ENCODE measurements around the gene PCDHA1. TPM values are rescaled to one million over a fixed set of nuclear protein-coding genes. Genes with fewer than 3 reads are reported as not detected.
"Not testable (repeated sequence)": the region's sequence is repeated elsewhere in the genome, so short reads cannot be mapped to it uniquely, and the experiment has no call there.

The PCDHA1 gene
- total RNA-seq, 1 donor from 2014 or later = 5.3 TPM

DNA sequence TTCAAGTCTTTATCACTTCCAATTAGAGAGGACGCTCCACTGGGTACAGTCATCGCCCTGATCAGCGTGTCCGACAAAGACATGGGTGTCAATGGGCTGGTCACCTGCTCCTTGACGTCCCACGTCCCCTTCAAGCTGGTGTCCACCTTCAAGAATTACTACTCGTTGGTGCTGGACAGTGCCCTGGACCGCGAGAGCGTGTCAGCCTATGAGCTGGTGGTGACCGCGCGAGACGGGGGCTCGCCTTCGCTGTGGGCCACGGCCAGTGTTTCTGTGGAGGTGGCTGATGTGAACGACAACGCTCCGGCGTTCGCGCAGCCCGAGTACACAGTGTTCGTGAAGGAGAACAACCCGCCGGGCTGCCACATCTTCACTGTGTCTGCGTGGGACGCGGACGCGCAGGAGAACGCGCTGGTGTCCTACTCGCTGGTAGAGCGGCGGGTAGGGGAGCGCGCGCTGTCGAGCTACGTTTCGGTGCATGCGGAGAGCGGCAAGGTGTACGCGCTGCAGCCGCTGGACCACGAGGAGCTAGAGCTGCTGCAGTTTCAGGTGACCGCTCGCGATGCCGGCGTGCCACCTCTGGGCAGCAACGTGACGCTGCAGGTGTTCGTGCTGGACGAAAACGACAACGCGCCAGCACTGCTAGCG, 22.4 kb downstream of the PCDHA1 start:
- DNase-seq (ENCODE audit: low spot score) = not testable (repeated sequence)

DNA sequence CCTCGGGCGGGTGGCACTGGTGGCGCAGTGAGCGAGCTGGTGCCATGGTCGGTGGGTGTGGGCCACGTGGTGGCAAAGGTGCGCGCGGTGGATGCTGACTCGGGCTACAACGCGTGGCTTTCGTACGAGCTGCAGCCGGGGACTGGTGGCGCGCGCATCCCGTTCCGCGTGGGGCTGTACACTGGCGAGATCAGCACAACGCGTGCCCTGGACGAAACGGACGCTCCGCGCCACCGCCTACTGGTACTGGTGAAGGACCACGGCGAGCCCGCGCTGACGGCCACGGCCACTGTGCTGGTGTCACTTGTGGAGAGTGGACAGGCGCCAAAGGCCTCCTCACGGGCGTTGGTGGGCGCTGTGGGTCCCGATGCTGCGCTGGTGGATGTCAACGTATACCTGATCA, 22.9 kb downstream of the PCDHA1 start:
- DNase-seq (ENCODE audit: low spot score) = no peak

DNA sequence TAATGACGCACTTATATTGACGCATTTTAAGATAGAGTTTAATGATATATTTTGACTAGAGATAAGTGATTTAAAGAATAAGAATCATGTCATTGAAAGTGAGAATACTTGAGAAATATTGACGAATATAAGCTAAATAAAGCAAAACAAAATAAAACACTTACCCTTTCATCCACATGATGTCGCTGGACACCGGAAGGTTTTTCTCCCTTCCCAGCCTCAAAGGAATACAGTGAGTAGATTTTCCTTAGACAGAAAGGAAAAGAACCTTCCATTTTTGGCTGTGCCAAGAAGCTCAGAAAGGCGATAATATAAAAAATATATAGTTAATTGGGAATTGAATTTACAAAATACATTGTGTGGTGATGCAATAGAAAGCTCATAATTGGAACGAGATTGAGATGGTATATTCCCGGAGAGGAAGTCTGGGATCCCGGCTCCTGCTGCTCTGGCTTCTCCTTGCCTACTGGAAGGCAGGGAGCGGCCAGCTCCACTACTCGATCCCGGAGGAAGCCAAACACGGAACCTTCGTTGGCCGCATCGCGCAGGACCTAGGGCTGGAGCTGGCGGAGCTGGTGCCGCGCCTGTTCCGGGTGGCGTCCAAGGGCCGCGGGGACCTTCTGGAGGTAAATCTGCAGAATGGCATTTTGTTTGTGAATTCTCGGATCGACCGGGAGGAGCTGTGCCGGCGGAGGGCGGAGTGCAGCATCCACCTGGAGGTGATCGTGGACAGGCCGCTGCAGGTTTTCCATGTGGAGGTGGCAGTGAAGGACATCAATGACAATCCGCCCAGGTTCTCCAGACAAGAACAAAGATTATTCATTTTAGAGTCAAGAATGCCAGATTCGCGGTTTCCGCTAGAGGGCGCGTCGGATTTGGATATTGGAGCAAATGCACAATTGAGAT, 35.7 kb downstream of the PCDHA1 start, which contains the start of gene PCDHA5:
Gene PCDHA5 (plus strand): TSS at position 239 of the 906 bp plus-strand sequence.
- no peak for DNase-seq (ENCODE audit: low spot score)

DNA sequence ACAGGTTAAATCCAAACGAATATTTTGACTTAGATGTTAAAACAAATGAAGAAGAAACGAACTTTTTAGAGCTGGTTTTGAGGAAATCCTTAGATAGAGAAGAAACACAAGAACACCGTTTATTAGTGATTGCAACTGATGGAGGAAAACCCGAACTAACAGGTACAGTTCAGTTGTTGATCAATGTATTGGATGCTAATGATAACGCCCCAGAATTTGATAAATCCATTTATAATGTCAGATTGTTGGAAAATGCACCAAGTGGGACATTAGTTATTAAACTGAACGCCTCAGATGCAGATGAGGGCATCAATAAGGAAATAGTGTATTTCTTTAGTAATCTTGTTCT, 36.3 kb downstream of the PCDHA1 start:
- DNase-seq (ENCODE audit: low spot score) = peak; percentile 1

DNA sequence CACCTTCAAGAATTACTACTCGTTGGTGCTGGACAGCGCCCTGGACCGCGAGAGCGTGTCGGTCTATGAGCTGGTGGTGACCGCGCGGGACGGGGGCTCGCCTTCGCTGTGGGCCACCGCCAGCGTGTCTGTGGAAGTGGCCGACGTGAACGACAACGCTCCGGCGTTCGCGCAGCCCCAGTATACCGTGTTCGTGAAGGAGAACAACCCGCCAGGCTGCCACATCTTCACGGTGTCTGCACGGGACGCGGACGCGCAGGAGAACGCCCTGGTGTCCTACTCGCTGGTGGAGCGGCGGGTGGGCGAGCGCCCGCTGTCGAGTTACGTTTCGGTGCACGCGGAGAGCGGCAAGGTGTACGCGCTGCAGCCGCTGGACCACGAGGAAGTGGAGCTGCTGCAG, 37.0 kb downstream of the PCDHA1 start:
- DNase-seq (ENCODE audit: low spot score) = not testable (repeated sequence)

DNA sequence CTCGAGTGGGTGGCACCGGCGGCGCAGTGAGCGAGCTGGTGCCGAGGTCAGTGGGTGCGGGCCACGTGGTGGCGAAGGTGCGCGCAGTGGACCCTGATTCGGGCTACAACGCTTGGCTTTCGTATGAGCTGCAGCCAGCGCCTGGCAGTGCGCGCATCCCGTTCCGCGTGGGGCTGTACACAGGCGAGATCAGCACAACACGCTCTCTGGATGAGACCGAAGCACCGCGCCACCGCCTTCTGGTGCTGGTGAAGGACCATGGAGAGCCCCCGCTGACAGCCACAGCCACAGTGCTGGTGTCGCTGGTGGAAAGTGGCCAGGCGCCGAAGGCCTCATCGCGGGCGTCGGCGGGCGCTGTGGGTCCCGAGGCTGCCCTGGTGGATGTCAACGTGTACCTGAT, 37.5 kb downstream of the PCDHA1 start:
- no peak for DNase-seq (ENCODE audit: low spot score)

DNA sequence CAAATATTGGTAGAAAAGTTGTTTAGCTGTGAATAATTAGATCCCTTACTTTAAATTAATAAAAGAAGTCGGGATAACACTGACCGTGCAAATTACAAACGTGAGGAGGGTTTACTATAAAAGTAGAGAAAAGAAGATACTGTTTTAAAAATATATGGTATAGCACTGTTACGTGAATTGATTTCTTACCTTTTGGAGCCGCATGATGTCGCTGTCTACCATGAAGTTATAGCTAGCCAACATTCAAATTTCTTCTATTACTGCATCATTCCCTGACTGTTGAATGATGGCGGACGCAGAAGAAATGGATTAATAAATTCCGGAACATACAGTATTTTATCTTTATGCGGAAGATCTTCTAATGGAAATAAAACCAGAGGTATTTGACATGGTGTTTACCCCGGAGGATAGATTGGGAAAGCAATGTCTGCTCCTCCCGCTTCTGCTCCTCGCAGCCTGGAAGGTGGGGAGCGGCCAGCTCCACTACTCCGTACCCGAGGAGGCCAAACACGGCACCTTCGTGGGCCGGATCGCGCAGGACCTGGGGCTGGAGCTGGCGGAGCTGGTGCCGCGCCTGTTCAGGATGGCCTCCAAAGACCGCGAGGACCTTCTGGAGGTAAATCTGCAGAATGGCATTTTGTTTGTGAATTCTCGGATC, 41.9 kb downstream of the PCDHA1 start, which contains the start of gene PCDHA6:
Gene PCDHA6 (plus strand): TSS at position 257 of the 658 bp plus-strand sequence. CDS start 132 bp downstream, at position 389.
- no peak for DNase-seq (ENCODE audit: low spot score)

DNA sequence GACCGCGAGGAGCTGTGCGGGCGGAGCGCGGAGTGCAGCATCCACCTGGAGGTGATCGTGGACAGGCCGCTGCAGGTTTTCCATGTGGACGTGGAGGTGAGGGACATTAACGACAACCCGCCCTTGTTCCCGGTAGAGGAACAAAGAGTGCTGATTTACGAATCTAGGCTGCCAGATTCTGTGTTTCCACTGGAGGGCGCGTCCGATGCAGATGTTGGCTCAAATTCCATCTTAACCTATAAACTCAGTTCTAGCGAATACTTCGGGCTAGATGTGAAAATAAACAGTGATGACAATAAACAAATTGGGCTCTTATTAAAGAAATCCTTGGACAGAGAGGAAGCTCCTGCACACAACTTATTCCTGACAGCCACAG, 42.4 kb downstream of the PCDHA1 start:
- no peak for DNase-seq (ENCODE audit: low spot score)

DNA sequence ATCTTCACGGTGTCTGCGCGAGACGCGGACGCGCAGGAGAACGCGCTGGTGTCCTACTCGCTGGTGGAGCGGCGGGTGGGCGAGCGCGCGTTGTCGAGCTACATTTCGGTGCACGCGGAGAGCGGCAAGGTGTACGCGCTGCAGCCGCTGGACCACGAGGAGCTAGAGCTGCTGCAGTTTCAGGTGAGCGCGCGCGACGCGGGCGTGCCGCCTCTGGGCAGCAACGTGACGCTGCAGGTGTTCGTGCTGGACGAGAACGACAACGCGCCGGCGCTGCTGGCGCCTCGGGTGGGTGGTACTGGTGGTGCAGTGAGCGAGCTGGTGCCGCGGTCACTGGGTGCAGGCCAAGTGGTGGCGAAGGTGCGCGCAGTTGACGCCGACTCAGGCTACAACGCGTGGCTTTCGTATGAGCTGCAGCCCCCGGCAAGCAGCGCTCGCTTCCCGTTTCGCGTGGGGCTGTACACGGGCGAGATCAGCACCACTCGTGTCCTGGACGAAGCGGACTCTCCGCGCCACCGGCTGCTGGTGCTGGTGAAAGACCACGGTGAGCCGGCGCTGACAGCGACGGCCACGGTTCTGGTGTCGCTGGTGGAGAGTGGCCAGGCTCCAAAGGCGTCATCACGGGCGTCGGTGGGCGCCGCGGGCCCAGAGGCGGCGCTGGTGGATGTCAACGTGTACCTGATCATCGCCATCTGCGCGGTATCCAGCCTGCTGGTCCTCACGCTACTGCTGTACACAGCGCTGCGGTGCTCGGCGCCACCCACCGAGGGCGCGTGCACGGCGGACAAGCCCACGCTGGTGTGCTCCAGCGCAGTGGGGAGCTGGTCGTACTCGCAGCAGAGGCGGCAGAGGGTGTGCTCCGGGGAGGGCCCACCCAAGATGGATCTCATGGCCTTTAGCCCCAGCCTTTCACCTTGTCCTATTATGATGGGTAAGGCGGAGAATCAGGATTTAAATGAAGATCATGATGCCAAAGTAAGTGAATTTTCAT, 43.9 kb downstream of the PCDHA1 start:
- not testable (repeated sequence) for DNase-seq (ENCODE audit: low spot score)

DNA sequence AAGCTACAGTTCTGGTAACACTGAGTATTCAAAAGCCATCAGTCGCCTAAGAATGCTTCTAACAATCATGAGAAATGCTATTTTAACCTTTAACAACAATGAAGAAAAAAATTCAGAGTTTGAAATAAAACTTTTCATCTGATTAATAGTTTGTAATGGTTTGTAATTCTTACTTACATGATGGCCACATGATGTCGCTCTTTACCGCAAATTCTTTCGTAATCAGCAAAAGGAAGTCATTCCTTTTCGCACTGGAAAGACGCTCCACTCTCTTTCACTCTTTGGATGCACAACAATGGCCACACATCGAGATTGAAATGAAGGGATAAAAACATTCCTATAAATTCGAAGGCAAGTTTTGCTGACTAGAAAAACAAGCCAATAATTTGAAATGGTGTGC, 48.1 kb downstream of the PCDHA1 start, which contains the start of gene PCDHA7:
Gene PCDHA7 (plus strand): TSS at position 277 of the 400 bp plus-strand sequence. CDS start 115 bp downstream, at position 392.
- no peak for DNase-seq (ENCODE audit: low spot score)

DNA sequence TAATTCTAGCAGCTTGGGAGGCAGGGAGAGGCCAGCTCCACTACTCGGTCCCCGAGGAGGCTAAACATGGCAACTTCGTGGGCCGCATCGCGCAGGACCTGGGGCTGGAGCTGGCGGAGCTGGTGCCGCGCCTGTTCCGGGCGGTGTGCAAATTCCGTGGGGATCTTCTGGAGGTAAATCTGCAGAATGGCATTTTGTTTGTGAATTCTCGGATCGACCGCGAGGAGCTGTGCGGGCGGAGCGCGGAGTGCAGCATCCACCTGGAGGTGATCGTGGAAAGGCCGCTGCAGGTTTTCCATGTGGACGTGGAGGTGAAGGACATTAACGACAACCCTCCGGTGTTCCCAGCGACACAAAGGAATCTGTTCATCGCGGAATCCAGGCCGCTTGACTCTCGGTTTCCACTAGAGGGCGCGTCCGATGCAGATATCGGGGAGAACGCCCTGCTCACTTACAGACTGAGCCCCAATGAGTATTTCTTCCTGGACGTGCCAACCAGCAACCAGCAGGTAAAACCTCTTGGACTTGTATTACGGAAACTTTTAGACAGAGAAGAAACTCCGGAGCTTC, 48.6 kb downstream of the PCDHA1 start:
- DNase-seq (ENCODE audit: low spot score) = not testable (repeated sequence)

DNA sequence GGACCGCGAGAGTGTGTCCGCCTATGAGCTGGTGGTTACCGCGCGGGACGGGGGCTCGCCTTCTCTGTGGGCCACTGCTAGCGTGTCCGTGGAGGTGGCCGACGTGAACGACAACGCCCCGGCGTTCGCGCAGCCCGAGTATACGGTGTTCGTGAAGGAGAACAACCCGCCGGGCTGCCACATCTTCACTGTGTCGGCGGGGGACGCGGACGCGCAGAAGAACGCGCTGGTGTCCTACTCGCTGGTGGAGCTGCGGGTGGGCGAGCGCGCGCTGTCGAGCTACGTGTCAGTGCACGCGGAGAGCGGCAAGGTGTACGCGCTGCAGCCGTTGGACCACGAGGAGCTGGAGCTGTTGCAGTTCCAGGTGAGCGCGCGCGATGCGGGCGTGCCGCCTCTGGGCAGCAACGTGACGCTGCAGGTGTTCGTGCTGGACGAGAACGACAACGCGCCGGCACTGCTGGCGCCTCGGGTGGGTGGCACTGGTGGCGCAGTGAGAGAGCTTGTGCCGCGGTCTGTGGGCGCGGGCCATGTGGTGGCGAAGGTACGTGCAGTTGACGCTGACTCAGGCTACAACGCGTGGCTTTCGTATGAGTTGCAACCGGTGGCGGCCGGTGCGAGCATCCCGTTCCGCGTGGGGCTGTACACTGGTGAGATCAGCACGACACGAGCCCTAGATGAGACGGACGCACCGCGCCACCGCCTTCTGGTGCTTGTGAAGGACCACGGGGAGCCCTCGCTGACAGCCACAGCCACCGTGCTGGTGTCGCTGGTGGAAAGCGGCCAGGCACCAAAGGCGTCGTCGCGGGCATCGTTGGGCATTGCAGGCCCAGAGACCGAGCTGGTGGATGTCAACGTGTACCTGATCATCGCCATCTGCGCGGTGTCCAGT, 49.9 kb downstream of the PCDHA1 start:
- DNase-seq (ENCODE audit: low spot score) = no peak

DNA sequence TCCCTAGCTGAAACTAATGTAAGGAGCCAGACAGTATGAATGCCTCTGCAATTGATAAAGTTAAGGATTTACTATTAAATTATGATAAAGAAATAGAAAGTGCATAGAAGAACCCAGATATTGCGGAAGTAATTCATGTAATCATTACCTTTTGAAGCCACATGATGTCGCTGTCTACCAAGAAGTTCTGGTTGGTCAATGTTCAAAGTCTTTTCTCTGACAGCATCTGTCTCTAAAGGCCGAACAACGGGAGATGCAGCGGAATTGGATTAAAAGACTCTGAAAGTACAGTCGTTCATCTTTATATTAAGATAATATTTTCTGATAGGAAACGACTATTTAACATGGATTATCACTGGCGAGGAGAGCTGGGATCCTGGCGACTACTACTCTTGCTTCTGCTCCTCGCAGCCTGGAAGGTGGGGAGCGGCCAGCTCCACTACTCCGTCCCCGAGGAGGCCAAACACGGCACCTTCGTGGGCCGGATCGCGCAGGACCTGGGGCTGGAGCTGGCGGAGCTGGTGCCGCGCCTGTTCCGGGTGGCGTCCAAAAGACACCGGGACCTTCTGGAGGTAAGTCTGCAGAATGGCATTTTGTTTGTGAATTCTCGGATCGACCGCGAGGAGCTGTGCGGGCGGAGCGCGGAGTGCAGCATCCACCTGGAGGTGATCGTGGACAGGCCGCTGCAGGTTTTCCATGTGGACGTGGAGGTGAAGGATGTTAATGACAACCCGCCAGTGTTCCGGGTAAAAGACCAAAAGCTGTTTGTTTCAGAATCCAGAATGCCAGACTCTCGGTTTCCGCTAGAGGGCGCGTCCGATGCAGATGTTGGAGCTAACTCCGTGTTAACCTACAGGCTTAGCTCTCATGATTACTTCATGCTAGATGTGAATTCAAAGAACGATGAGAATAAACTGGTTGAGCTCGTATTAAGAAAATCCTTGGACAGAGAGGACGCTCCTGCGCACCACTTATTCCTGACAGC, 55.3 kb downstream of the PCDHA1 start, which contains the start of gene PCDHA8:
Gene PCDHA8 (plus strand): TSS at position 210 of the 985 bp plus-strand sequence. CDS start 135 bp downstream, at position 345.
- DNase-seq (ENCODE audit: low spot score) = no peak

DNA sequence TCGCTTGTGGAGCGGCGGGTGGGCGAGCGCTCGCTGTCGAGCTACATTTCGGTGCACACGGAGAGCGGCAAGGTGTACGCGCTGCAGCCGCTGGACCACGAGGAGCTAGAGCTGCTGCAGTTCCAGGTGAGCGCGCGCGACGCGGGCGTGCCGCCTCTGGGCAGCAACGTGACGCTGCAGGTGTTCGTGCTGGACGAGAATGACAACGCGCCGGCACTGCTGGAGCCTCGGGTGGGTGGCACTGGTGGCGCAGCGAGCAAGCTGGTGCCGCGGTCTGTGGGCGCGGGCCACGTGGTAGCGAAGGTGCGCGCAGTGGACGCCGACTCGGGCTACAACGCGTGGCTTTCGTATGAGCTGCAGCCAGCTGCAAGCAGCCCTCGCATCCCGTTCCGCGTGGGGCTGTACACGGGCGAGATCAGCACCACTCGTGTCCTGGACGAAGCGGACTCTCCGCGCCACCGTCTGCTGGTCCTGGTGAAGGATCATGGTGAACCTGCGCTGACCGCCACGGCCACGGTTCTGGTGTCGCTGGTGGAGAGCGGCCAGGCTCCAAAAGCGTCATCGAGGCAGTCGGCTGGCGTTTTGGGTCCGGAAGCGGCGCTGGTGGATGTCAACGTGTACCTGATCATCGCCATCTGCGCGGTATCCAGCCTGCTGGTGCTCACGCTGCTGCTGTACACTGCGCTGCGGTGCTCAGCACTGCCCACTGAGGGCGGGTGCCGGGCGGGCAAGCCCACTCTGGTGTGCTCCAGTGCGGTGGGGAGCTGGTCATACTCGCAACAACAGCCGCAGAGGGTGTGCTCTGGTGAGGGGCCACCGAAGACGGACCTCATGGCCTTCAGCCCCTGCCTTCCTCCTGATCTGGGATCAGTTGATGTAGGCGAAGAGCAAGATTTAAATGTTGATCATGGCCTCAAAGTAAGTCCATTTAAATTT, 57.1 kb downstream of the PCDHA1 start:
- no peak for DNase-seq (ENCODE audit: low spot score)

DNA sequence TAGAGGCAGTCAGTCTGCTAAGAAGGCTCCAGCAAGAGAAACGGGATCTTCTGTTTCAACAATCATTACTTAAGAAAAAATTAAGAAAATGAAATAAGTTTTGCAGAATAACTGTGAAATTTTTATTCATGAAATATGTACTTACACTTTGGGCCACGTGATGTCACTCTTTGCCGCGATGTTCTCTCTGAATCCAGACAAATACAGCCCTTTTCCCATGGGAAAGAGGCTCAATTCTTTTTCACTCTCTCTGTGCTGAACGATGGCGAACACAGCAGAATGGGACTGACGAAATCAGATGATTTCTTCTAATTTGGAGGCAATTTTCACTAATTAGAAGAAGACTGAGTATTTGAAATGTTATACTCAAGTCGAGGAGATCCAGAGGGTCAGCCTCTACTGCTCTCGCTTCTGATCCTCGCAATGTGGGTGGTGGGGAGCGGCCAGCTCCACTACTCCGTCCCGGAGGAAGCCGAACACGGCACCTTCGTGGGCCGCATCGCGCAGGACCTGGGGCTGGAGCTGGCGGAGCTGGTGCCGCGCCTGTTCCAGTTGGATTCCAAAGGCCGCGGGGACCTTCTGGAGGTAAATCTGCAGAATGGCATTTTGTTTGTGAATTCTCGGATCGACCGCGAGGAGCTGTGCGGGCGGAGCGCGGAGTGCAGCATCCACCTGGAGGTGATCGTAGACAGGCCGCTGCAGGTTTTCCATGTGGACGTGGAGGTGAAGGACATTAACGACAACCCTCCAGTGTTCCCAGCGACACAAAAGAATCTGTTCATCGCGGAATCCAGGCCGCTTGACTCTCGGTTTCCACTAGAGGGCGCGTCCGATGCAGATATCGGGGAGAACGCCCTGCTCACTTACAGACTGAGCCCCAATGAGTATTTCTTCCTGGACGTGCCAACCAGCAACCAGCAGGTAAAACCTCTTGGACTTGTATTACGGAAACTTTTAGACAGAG, 62.5 kb downstream of the PCDHA1 start, which contains the start of gene PCDHA9:
Gene PCDHA9 (plus strand): TSS at position 244 of the 964 bp plus-strand sequence. CDS start 114 bp downstream, at position 358.
- not testable (repeated sequence) for DNase-seq (ENCODE audit: low spot score)
